Fibroblast of lung (primary cell): Measurements from ENCODE around the gene KLRF2. TPM values are rescaled to one million over a fixed set of nuclear protein-coding genes. Genes with fewer than 3 reads are reported as not detected.
A peak's percentile ranks its signal among the peaks of the same experiment; 100 is the strongest.

Experiments used
- DNase-seq, 2 donors: peaks; one replicate each; pipeline versions ENCODE4 v3.0.0 to v3.0.0-alpha.2; 2010; ENCODE audit warnings: low read depth in 2 of 2
- H2AFZ ChIP-seq: 2 replicates; pipeline ENCODE4 v1.5.1; 2012; ENCODE audit warnings: low read length, control low read depth, inconsistent platforms
- H3K27ac ChIP-seq: 2 replicates; pipeline ENCODE4 v1.5.1; 2011; ENCODE audit warnings: low read length, control low read depth; ENCODE audit not compliant: insufficient read depth
- H3K27me3 ChIP-seq: 2 replicates; pipeline ENCODE4 v1.5.1; 2011; ENCODE audit warnings: mild to moderate bottlenecking, low read length; ENCODE audit not compliant: control insufficient read depth, insufficient read depth
- H3K36me3 ChIP-seq: 2 replicates; pipeline ENCODE4 v1.5.1; 2011; ENCODE audit warnings: low read length; ENCODE audit not compliant: control insufficient read depth, insufficient read depth
- H3K4me1 ChIP-seq: 2 replicates; pipeline ENCODE4 v1.5.1; 2011; ENCODE audit warnings: low read length; ENCODE audit not compliant: control insufficient read depth, insufficient read depth; ENCODE audit errors: extremely low read depth
- H3K4me2 ChIP-seq: 2 replicates; pipeline ENCODE4 v1.5.1; 2011; ENCODE audit warnings: low read length, control low read depth; ENCODE audit not compliant: insufficient read depth; ENCODE audit errors: extremely low read depth
- H3K4me3 ChIP-seq, 4 experiments: fragments of 200-600 bp in 1 of 4; sonication (generic) in 1 of 4; replicated peaks in 1 of 4; 2 replicates each; pipeline ENCODE4 v1.5.1; 2011 to 2016; ENCODE audit warnings: low read length in 4 of 4, low read depth in 3 of 4, mild to moderate bottlenecking in 3 of 4, control low read depth in 2 of 4, inconsistent platforms in 1 of 4, mixed read lengths in 1 of 4; ENCODE audit not compliant: insufficient read depth in 1 of 4; ENCODE audit errors: control extremely low read depth in 1 of 4
- H3K79me2 ChIP-seq: 2 replicates; pipeline ENCODE4 v1.5.1; 2012; ENCODE audit warnings: mild to moderate bottlenecking, low read length, inconsistent platforms; ENCODE audit not compliant: control insufficient read depth, insufficient read depth
- H3K9ac ChIP-seq: 2 replicates; pipeline ENCODE4 v1.5.1; 2011; ENCODE audit warnings: mild to moderate bottlenecking, low read length, control low read depth; ENCODE audit not compliant: insufficient read depth
- H3K9me3 ChIP-seq: 2 replicates; pipeline ENCODE4 v1.5.1; 2012; ENCODE audit warnings: low read depth, low read length; ENCODE audit not compliant: control insufficient read depth, insufficient read depth
- H4K20me1 ChIP-seq: 2 replicates; pipeline ENCODE4 v1.5.1; 2011; ENCODE audit warnings: low read length; ENCODE audit not compliant: control insufficient read depth, insufficient read depth; ENCODE audit errors: extremely low read depth
- EZH2 ChIP-seq: IDR thresholded peaks from 2 replicates; pipeline ENCODE4 v1.5.1; 2012; ENCODE audit warnings: low read length, control low read depth, mild to moderate bottlenecking; ENCODE audit errors: missing control alignments
- polyA plus RNA-seq, 2 donors: library from polyadenylated mRNA; depleted of rRNA in 1 of 2; stranded (reverse) in 1 of 2; unstranded in 1 of 2; fragments of >200 nt; gene quantifications; 2 replicates each; pipeline ENCODE4 v1.2.1, GENCODE V29; 2011 to 2012; ENCODE audit warnings: missing spikeins in 1 of 2
- total RNA-seq: library from RNA; depleted of rRNA; stranded (reverse); fragments of >200 nt; gene quantifications from 2 replicates; pipeline ENCODE4 v1.2.1, GENCODE V29; 2014
- TF ChIP-seq, protein P1 (sequence below), 2 donors: IDR thresholded peaks in 1 of 2; conservative IDR thresholded peaks in 1 of 2; 1 replicate in 1 of 2; 2 replicates in 1 of 2; pipeline ENCODE4 v1.5.1; 2011 to 2012; ENCODE audit warnings: low read length in 2 of 2, control low read depth in 1 of 2, inconsistent platforms in 1 of 2, low read depth in 1 of 2, mild to moderate bottlenecking in 1 of 2

Gene KLRF2
- total and polyA plus RNA-seq, 2 donors (not counting 1 experiment from before 2014, with no cell fraction given) = not detected

DNA sequence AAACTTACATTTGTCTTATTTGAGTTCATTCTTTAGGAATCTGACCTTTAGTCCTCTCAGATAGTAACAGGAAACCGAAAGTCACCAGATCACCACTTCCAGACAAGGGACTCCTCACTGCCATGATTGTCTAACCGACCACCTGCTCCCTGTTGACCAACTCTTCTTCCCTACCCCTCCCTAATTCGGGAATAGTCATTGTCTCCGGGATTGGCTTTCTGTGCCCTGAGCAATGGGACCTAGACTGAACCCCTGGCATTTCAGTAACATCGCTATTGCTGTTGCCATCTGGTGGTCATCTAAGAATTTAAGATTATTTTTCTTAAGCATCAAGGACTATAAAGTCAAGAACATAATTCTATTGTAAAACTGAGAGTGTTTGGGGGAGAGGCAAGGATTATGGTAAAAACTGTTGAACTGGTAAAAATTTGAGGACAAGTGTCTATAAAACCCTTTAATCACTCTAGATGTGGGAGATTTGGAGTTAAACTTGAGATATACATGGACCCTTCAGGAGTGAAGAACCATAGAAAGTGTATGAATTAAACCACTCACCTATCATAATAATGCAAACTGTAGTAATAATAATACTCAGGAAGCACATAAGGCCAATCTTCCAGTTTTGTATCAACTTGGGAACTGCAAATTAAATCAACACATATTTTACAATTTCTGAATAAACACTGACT is 44.6 kb downstream of the KLRF2 start:
- H2AFZ ChIP-seq = peak overlapping the region; percentile 77
- no peaks in the 10 kb centered on the region for H3K79me2 ChIP-seq
- no peaks in the 10 kb centered on the region for H4K20me1 ChIP-seq
- H3K4me2 ChIP-seq = peak overlapping the region; percentile 73
- no peaks in the 10 kb centered on the region for H3K27me3 ChIP-seq
- H3K4me3 ChIP-seq = peak overlapping the region in 3 of 4 experiments; percentile 30 to 43 (median 33)
- peak; percentile 23 to 65 for DNase-seq
- H3K27ac ChIP-seq = no peak overlapping the region
- no peaks in the 10 kb centered on the region for H3K9me3 ChIP-seq
- TF ChIP-seq EZH2 = no peak
- TF ChIP-seq, protein P1, sequence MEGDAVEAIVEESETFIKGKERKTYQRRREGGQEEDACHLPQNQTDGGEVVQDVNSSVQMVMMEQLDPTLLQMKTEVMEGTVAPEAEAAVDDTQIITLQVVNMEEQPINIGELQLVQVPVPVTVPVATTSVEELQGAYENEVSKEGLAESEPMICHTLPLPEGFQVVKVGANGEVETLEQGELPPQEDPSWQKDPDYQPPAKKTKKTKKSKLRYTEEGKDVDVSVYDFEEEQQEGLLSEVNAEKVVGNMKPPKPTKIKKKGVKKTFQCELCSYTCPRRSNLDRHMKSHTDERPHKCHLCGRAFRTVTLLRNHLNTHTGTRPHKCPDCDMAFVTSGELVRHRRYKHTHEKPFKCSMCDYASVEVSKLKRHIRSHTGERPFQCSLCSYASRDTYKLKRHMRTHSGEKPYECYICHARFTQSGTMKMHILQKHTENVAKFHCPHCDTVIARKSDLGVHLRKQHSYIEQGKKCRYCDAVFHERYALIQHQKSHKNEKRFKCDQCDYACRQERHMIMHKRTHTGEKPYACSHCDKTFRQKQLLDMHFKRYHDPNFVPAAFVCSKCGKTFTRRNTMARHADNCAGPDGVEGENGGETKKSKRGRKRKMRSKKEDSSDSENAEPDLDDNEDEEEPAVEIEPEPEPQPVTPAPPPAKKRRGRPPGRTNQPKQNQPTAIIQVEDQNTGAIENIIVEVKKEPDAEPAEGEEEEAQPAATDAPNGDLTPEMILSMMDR (conservative IDR thresholded peaks at IDR 0.05 in 1 of 2, IDR thresholded peaks at IDR 0.05 in 1 of 2; ENCODE audit: low read depth in 1 of 2, low read length in 2 of 2) = peak; percentile 51
- H3K36me3 ChIP-seq = no peaks in the 10 kb centered on the region
- H3K4me1 ChIP-seq = no peaks in the 10 kb centered on the region
- H3K9ac ChIP-seq = no peak overlapping the region

DNA sequence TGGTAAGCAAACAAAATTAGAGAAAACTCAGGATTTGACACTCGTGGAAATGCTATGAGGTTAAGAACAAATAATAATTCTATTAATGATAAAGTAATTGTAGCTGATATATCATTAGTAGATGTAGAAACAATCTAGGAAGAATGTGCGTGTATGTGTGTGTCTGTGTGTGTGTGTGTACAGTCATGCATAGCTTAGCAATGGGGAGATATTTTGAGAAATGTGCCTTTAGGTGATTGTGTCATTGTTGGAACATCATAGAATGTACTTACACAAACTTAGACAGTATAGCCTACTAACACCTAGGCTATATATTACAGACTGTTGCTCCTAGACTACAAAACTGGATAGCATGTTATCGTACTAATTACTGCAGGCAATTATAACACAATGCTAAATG is 45.6 kb downstream of the KLRF2 start:
- Histone ChIP-seq H3K4me1 (no peaks in the 10 kb centered on the region), H3K4me2 (no peak overlapping the region), H2AFZ (no peak overlapping the region), H3K4me3 (no peak overlapping the region), H3K9me3 (no peaks in the 10 kb centered on the region), H4K20me1 (no peaks in the 10 kb centered on the region), H3K79me2 (no peaks in the 10 kb centered on the region), H3K36me3 (no peaks in the 10 kb centered on the region), H3K27ac (no peak overlapping the region), H3K27me3 (no peaks in the 10 kb centered on the region), H3K9ac (no peak overlapping the region)
- TF ChIP-seq, protein P1 (conservative IDR thresholded peaks at IDR 0.05 in 1 of 2, IDR thresholded peaks at IDR 0.05 in 1 of 2; ENCODE audit: low read depth in 1 of 2, low read length in 2 of 2) = no peak
- TF ChIP-seq EZH2 = no peak
- no peak for DNase-seq

DNA sequence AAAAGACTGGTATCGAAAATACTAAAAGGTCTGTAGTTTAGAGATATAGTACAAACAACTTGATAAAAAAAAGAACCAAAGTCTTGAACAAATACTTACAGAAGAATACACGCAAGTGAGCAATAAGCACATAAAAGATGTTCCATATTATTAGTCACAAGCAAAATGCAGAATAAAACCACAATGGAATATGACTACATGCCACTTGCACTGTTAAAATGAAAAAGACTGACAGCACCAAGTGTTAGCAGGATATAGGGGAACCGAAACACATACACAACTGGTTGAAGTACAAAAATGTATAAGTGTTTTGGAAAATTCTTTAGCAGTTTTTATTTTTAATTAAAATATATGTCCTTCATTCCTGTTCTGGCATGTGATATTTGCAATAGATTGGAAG is 47.3 kb downstream of the KLRF2 start:
- H3K27me3 ChIP-seq = no peaks in the 10 kb centered on the region

More for the DNA sequence above, 47.3 kb downstream of the KLRF2 start:
- no peaks in the 10 kb centered on the region for H3K4me1 ChIP-seq
- H3K9ac ChIP-seq = no peak overlapping the region
- H3K36me3 ChIP-seq = no peaks in the 10 kb centered on the region
- no peak for DNase-seq
- no peaks in the 10 kb centered on the region for H4K20me1 ChIP-seq
- TF ChIP-seq, protein P1 (conservative IDR thresholded peaks at IDR 0.05 in 1 of 2, IDR thresholded peaks at IDR 0.05 in 1 of 2; ENCODE audit: low read depth in 1 of 2, low read length in 2 of 2) = no peak
- TF ChIP-seq EZH2 = no peak
- H2AFZ ChIP-seq = no peak overlapping the region
- H3K4me2 ChIP-seq = no peak overlapping the region
- H3K79me2 ChIP-seq = no peaks in the 10 kb centered on the region
- H3K4me3 ChIP-seq = no peak overlapping the region
- no peaks in the 10 kb centered on the region for H3K9me3 ChIP-seq
- H3K27ac ChIP-seq = no peak overlapping the region
